ENCODE results near the gene ITPK1.

DNA sequence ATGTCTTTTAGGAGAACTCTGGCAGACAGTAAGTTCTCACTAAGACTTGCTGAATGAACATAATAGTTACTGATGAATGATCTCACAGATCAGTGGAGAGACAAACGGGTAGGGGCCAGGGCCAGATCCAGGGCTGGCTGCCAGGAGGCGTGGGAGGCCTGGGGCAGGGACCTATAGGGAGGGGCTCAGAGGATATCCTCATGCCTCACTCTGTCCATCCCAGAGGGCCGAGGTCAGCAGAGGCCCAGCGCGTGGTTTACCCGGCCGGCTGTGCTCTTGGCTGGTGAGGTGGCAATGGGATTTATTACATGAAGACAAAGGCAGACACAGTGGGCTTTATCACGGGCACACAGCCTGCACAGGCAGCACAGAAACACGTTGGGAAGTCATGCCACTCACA, 107.3 kb downstream of the ITPK1 start:
- no peak for TF ChIP-seq CTCF (IDR thresholded peaks at IDR 0.05)
- TF ChIP-seq, protein P1, sequence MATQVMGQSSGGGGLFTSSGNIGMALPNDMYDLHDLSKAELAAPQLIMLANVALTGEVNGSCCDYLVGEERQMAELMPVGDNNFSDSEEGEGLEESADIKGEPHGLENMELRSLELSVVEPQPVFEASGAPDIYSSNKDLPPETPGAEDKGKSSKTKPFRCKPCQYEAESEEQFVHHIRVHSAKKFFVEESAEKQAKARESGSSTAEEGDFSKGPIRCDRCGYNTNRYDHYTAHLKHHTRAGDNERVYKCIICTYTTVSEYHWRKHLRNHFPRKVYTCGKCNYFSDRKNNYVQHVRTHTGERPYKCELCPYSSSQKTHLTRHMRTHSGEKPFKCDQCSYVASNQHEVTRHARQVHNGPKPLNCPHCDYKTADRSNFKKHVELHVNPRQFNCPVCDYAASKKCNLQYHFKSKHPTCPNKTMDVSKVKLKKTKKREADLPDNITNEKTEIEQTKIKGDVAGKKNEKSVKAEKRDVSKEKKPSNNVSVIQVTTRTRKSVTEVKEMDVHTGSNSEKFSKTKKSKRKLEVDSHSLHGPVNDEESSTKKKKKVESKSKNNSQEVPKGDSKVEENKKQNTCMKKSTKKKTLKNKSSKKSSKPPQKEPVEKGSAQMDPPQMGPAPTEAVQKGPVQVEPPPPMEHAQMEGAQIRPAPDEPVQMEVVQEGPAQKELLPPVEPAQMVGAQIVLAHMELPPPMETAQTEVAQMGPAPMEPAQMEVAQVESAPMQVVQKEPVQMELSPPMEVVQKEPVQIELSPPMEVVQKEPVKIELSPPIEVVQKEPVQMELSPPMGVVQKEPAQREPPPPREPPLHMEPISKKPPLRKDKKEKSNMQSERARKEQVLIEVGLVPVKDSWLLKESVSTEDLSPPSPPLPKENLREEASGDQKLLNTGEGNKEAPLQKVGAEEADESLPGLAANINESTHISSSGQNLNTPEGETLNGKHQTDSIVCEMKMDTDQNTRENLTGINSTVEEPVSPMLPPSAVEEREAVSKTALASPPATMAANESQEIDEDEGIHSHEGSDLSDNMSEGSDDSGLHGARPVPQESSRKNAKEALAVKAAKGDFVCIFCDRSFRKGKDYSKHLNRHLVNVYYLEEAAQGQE (IDR thresholded peaks at IDR 0.05) = no peak
- no peak for TF ChIP-seq MAX (IDR thresholded peaks at IDR 0.05)
- TF ChIP-seq, protein P2, sequence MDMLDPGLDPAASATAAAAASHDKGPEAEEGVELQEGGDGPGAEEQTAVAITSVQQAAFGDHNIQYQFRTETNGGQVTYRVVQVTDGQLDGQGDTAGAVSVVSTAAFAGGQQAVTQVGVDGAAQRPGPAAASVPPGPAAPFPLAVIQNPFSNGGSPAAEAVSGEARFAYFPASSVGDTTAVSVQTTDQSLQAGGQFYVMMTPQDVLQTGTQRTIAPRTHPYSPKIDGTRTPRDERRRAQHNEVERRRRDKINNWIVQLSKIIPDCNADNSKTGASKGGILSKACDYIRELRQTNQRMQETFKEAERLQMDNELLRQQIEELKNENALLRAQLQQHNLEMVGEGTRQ (IDR thresholded peaks at IDR 0.05) = no peak
- TF ChIP-seq SREBF2 (IDR thresholded peaks at IDR 0.05) = no peak
- TF ChIP-seq FOXS1 (CRISPR knock-in tag; IDR thresholded peaks at IDR 0.05) = no peak
- TF ChIP-seq CBX8 (IDR thresholded peaks at IDR 0.05) = no peak
